ENCODE data around the gene PAPPA2. TPM values are rescaled to one million over a fixed set of nuclear protein-coding genes. Genes with fewer than 3 reads are reported as not detected.

The PAPPA2 gene
- total and polyA plus RNA-seq, 12 donors = 0.03 to 0.87 (median 0.10) TPM; not detected in 1

DNA sequence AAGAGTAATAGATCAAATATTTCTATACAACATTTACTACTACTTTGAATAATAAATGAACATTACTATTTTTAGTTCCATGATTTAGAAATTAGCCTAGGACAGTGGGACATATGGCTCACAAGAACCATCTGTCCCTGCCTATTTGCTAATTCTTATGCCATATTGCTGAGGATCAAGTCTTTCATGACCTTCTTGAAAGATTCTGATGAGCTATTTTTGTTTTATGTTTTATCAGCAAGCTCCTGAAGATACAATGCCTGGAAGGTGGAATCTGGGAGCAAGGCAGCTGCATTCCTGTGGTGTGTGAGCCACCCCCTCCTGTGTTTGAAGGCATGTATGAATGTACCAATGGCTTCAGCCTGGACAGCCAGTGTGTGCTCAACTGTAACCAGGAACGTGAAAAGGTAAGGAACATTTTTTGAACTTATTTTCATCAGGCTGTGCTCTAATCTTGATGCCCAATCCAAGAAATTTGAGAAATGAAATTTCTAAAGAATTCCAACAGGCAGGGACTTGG, 326.7 kb downstream of the PAPPA2 start:
- TF ChIP-seq, protein P1, sequence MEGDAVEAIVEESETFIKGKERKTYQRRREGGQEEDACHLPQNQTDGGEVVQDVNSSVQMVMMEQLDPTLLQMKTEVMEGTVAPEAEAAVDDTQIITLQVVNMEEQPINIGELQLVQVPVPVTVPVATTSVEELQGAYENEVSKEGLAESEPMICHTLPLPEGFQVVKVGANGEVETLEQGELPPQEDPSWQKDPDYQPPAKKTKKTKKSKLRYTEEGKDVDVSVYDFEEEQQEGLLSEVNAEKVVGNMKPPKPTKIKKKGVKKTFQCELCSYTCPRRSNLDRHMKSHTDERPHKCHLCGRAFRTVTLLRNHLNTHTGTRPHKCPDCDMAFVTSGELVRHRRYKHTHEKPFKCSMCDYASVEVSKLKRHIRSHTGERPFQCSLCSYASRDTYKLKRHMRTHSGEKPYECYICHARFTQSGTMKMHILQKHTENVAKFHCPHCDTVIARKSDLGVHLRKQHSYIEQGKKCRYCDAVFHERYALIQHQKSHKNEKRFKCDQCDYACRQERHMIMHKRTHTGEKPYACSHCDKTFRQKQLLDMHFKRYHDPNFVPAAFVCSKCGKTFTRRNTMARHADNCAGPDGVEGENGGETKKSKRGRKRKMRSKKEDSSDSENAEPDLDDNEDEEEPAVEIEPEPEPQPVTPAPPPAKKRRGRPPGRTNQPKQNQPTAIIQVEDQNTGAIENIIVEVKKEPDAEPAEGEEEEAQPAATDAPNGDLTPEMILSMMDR (IDR thresholded peaks at IDR 0.05) = no peak
- no peak for TF ChIP-seq POLR2A (IDR thresholded peaks at IDR 0.05)
- Histone ChIP-seq H3K27me3 (no peaks in the 10 kb centered on the region), H3K27ac (no peak overlapping the region), H3K9me3 (replicated peaks in 1 of 3) (no peaks in the 10 kb centered on the region), H3K4me3 (no peak overlapping the region), H3K4me1 (replicated peaks in 1 of 2) (no peaks in the 10 kb centered on the region), H3K36me3 (replicated peaks in 1 of 2) (no peaks in the 10 kb centered on the region)
- intact Hi-C loops (cut with DNase I) = no loop called here
- DNase-seq = no peak
- 48 to 76% (median 67%) methylated on average over 1 of the region's 1 CpG for WGBS, 4 donors

DNA sequence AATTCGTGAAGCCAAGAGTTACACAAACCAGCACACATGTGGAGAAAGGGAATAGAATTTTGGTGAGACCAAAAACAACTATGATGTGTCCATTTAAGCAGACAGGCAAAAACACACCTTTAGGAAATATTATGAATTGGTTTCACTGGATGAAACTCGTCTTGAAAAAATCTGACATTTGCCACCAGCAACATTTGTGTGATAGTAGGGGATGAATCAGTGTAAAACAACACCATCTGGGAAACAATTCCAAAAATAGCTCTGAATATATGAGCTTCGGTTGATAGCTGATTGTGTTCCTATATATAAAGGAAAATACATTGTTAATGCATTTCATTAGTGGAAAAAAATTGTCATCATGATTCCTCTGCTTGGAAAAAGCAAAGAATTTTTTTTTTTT, 327.8 kb downstream of the PAPPA2 start:
- intact Hi-C loops (cut with DNase I) = no loop called here
- no peak for TF ChIP-seq POLR2A (IDR thresholded peaks at IDR 0.05)
- TF ChIP-seq, protein P1 (IDR thresholded peaks at IDR 0.05) = no peak
- peaks cover 0 to under 1% of the 10 kb centered on the region in 2 donors for H3K4me1 ChIP-seq (replicated peaks in 1 of 2)
- 35 to 51% (median 49%) methylated on average over 3 of the region's 3 CpGs for WGBS, 4 donors
- H3K36me3 ChIP-seq (replicated peaks in 1 of 2) = no peaks in the 10 kb centered on the region
- no peak for DNase-seq
- H3K9me3 ChIP-seq (replicated peaks in 1 of 3) = no peaks in the 10 kb centered on the region
- H3K4me3 ChIP-seq = no peak overlapping the region
- H3K27me3 ChIP-seq = no peaks in the 10 kb centered on the region
- H3K27ac ChIP-seq = no peak overlapping the region

DNA sequence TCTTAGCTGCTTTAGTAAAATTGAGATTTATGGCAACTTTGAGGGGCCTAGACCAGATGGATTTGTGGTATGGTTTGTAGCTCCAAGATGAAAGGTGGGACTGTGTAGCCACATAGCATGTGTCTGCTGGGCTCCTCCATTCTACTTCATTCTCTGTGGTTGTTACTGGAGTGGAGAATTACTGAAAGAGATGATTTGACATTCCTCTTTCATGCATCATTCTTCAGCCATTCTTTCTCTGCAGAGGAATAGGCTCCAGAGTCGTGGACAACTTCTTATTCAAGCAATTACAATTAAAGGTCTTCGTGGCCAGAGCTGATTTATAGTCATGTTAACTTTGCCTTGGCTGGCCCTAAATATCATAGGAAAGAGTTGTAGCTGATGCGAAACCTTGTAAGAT, 328.9 kb downstream of the PAPPA2 start:
- no peak overlapping the region for H3K4me3 ChIP-seq

DNA sequence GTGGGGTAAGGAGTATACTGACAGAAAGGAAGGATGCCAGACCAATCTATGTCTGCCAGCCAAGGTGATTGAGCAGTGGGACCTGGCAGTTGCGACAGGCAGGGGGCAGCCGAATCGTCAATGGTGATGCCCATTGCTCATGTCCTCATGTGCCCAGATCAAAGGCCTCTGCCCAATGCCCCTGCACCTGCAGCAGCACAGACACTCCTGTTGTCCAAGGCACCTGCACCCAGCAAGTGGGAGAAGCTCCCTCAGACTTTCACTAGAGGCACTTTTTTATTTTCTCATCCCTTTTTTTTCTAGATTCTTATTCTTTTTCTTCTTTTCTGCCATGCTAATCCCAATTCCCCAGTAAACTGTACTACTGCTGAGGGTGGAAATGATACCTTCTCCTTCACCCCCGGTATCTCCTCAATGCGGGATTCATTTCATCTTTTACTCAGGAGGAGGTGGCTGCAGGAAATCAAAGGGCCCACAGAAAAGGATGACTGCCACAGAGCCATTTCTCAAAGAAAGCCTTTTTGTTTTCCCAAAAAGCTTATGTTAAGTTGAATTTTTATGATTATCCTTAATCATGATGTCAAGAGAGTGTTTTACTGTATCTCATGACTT, 332.0 kb downstream of the PAPPA2 start:
- intact Hi-C loops (cut with DNase I) = no loop called here
- Histone ChIP-seq H3K27ac (no peak overlapping the region), H3K27me3 (no peaks in the 10 kb centered on the region), H3K9me3 (replicated peaks in 1 of 3) (no peaks in the 10 kb centered on the region), H3K36me3 (replicated peaks in 1 of 2) (no peaks in the 10 kb centered on the region), H3K4me3 (no peak overlapping the region), H3K4me1 (replicated peaks in 1 of 2) (peaks cover 0 to 4% of the 10 kb centered on the region in 2 donors)
- no peak for DNase-seq
- 81 to 94% (median 93%) methylated on average over 2 to 5 of the region's 5 CpGs for WGBS, 4 donors
- no peak for TF ChIP-seq POLR2A (IDR thresholded peaks at IDR 0.05)
- TF ChIP-seq, protein P1 (IDR thresholded peaks at IDR 0.05) = no peak

More for the DNA sequence above, 328.9 kb downstream of the PAPPA2 start:
- no peaks in the 10 kb centered on the region for H3K36me3 ChIP-seq (replicated peaks in 1 of 2)
- no peak for DNase-seq
- intact Hi-C loops (cut with DNase I) = no loop called here
- H3K4me1 ChIP-seq (replicated peaks in 1 of 2) = peaks cover 0 to 4% of the 10 kb centered on the region in 2 donors
- no peaks in the 10 kb centered on the region for H3K27me3 ChIP-seq
- 73 to 87% (median 83%) methylated on average over 3 of the region's 3 CpGs for WGBS, 4 donors
- no peak overlapping the region for H3K27ac ChIP-seq
- no peaks in the 10 kb centered on the region for H3K9me3 ChIP-seq (replicated peaks in 1 of 3)
- no peak for TF ChIP-seq POLR2A (IDR thresholded peaks at IDR 0.05)
- TF ChIP-seq, protein P1 (IDR thresholded peaks at IDR 0.05) = no peak
